Type B pancreatic cell (in vitro differentiated cells): ENCODE results near the gene INPP5A. TPM values are rescaled to one million over a fixed set of nuclear protein-coding genes. Genes with fewer than 3 reads are reported as not detected.
A peak's percentile ranks its signal among the peaks of the same experiment; 100 is the strongest.
"Not testable (repeated sequence)": the region's sequence is repeated elsewhere in the genome, so short reads cannot be mapped to it uniquely, and the experiment has no call there.

Source experiments
- DNase-seq: peaks from one replicate; pipeline ENCODE4 v3.0.0; 2021; ENCODE audit warnings: mixed read lengths; ENCODE audit not compliant: unreplicated experiment; ENCODE audit errors: extremely low spot score
- H3K27ac Mint-ChIP-seq: 2 replicates; pipeline ENCODE4 v1.8.0; 2021; ENCODE audit warnings: mild to moderate bottlenecking, mixed read lengths
- H3K27me3 Mint-ChIP-seq: 2 replicates; pipeline ENCODE4 v1.8.0; 2021; ENCODE audit warnings: mixed read lengths
- H3K36me3 Mint-ChIP-seq: 2 replicates; pipeline ENCODE4 v1.8.0; 2021; ENCODE audit warnings: mixed read lengths
- H3K4me1 Mint-ChIP-seq: one replicate; pipeline ENCODE4 v1.8.0; 2021; ENCODE audit warnings: mixed read lengths; ENCODE audit not compliant: unreplicated experiment
- H3K4me3 Mint-ChIP-seq: 2 replicates; pipeline ENCODE4 v1.8.0; 2021; ENCODE audit warnings: mild to moderate bottlenecking, mixed read lengths
- H3K9me3 Mint-ChIP-seq: 2 replicates; pipeline ENCODE4 v1.8.0; 2021; ENCODE audit warnings: mixed read lengths
- total RNA-seq: library from RNA; stranded (reverse); gene quantifications from 2 replicates; pipeline ENCODE4 v1.2.1, GENCODE V29; 2021; ENCODE audit warnings: low replicate concordance
- TF ChIP-seq, protein P1 (sequence below): fragments of 200-600 bp; sonication (generic); conservative IDR thresholded peaks from 2 replicates; pipeline ENCODE4 v1.5.0; 2021; ENCODE audit warnings: antibody characterized with exemption, mild to moderate bottlenecking

INPP5A gene
- total RNA-seq, 1 donor from 2014 or later, result 26.6 TPM

DNA sequence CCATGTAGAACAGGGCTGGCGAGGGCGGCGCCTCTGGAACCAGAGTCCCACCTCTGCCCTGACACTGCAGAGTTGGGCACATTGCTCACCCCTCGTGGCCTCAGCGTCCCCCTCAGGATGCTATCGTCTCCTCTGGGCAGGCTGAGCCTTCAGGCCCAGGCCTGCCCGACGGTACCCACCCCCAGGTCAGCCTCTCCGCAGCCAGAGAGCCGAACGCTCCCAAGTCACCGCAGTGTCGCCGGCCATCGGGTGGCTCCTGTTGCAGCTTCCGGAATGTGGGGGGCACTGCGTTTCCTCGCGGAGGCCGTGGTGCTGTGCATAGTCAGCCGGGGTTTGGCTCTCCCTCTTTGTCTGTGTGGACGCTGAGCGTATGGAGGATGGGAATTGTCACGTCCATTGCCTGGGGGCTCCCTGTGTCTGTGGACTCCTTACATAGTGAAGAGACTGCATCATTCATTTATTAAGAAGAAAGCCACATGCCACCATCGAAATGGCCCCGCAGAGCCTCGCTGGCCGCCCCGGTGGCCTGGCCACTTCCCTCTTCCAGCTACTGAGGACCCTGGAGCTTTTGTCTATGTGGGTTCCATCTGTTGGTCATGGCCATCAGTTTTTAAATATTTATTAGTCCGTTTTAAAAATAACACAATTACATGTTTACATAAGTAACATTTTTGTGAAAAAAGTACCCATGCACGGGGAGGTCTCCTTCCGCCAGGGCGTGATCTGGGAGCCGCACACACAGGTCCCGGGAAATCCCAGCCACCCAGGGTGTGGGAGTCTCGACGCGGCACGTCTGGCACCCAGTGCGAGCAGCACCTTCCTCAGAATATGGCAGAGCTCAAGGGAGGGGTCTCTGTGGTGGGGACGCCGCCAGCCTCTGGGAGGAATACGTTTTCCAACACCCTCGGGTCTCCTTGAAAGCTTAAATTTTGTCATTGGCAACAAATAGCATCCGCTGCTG is 232.8 kb downstream of the INPP5A start:
- DNase-seq, result no peak
- TF ChIP-seq, protein P1, sequence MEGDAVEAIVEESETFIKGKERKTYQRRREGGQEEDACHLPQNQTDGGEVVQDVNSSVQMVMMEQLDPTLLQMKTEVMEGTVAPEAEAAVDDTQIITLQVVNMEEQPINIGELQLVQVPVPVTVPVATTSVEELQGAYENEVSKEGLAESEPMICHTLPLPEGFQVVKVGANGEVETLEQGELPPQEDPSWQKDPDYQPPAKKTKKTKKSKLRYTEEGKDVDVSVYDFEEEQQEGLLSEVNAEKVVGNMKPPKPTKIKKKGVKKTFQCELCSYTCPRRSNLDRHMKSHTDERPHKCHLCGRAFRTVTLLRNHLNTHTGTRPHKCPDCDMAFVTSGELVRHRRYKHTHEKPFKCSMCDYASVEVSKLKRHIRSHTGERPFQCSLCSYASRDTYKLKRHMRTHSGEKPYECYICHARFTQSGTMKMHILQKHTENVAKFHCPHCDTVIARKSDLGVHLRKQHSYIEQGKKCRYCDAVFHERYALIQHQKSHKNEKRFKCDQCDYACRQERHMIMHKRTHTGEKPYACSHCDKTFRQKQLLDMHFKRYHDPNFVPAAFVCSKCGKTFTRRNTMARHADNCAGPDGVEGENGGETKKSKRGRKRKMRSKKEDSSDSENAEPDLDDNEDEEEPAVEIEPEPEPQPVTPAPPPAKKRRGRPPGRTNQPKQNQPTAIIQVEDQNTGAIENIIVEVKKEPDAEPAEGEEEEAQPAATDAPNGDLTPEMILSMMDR, result no peak
- no peaks in the 10 kb centered on the region for H3K27me3 Mint-ChIP-seq
- H3K4me3 Mint-ChIP-seq, result no peak overlapping the region
- H3K4me1 Mint-ChIP-seq, result peaks cover 9% of the 10 kb centered on the region
- H3K9me3 Mint-ChIP-seq, result no peaks in the 10 kb centered on the region
- H3K27ac Mint-ChIP-seq, result no peak overlapping the region
- H3K36me3 Mint-ChIP-seq, result peaks cover 13% of the 10 kb centered on the region

GRCh38 chr10:132772816-132773215 is 235.2 kb downstream of the INPP5A start:
- H3K27me3 Mint-ChIP-seq, H3K36me3 Mint-ChIP-seq, H3K4me3 Mint-ChIP-seq, H3K9me3 Mint-ChIP-seq, H3K27ac Mint-ChIP-seq, DNase-seq, H3K4me1 Mint-ChIP-seq: not testable (repeated sequence)

DNA sequence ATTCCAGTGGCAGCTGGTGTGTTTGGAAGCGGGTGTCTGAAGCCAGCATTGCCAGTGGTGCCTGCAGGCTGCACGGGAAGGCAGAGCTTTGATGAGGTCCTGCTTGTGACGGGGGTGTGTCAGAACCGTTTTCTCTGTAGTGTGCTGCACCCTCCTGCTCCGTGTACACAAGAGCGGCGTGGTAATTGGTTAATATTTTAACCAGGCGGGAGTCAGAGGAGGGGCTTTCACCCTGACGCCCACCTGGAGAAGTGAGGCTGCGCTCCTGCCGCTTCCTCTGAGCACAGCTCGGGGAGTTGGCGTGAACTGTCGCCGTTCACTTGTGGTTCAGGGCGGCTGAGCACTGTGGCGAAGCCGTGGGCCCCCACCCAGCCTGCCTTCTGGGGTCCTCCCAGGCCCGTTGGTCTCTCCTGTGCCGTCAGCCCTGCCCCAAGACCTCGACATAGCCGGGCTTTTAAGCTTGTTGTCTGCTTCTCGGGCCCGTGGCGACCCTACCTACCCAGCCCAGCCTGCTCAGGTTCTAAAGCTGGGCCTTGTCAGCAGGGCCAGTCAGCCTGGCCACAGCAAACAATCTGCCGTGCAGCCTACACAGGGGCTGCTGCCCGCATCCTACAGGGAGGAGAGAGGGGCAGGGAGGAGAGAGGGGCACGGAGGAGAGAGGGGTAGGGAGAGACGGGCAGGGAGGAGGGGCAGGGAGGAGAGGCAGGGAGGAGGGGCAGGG is 236.8 kb downstream of the INPP5A start:
- Mint-ChIP-seq H3K36me3 (peaks cover 4% of the 10 kb centered on the region), H3K9me3 (no peaks in the 10 kb centered on the region), H3K27ac (peak overlapping the region; percentile 65), H3K27me3 (no peaks in the 10 kb centered on the region), H3K4me1 (peaks cover 5% of the 10 kb centered on the region), H3K4me3 (peak overlapping the region; percentile 26)
- DNase-seq, result no peak
- TF ChIP-seq, protein P1, result no peak

GRCh38 chr10:132774902-132775863 is 237.6 kb downstream of the INPP5A start:
- no peak overlapping the region for H3K27ac Mint-ChIP-seq
- H3K27me3 Mint-ChIP-seq, result peaks cover 5% of the 10 kb centered on the region
- H3K36me3 Mint-ChIP-seq, result peaks cover 4% of the 10 kb centered on the region
- H3K9me3 Mint-ChIP-seq, result no peaks in the 10 kb centered on the region
- H3K4me3 Mint-ChIP-seq, result no peak overlapping the region
- peaks cover 5% of the 10 kb centered on the region for H3K4me1 Mint-ChIP-seq
- TF ChIP-seq, protein P1, result no peak
- no peak for DNase-seq

DNA sequence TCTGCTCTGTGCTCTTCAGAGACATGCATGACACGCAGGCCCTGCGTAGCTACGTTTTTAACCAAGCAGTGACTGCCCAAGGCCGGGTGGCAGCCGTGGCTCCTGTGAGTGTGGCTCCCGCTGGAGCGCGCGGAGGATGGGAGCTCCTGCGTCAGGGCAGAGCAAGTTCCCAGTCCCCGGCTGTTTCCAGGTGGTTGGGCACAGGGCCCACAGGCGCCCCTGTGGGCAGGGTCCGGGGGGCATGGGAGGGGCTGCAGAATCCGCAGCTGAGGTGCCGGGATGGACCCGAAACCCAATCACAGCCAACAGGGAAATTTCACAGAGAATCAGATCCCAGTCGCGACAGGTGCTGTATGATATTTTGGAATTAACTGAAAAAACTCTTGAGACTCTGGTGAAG is 238.6 kb downstream of the INPP5A start:
- DNase-seq, result no peak
- TF ChIP-seq, protein P1, result no peak
- peaks cover 5% of the 10 kb centered on the region for H3K4me1 Mint-ChIP-seq
- peaks cover 4% of the 10 kb centered on the region for H3K36me3 Mint-ChIP-seq
- no peaks in the 10 kb centered on the region for H3K9me3 Mint-ChIP-seq
- H3K27ac Mint-ChIP-seq, result no peak overlapping the region
- H3K4me3 Mint-ChIP-seq, result no peak overlapping the region
- peaks cover 9% of the 10 kb centered on the region for H3K27me3 Mint-ChIP-seq
